ENCODE data around the gene APBA2. TPM values are rescaled to one million over a fixed set of nuclear protein-coding genes. Genes with fewer than 3 reads are reported as not detected.

Gene APBA2
- total and polyA plus RNA-seq, 2 of the 13 experiments (the other 11 are each of a cell fraction or from before 2014, with no cell fraction given): 0.62 to 2.3 TPM

DNA sequence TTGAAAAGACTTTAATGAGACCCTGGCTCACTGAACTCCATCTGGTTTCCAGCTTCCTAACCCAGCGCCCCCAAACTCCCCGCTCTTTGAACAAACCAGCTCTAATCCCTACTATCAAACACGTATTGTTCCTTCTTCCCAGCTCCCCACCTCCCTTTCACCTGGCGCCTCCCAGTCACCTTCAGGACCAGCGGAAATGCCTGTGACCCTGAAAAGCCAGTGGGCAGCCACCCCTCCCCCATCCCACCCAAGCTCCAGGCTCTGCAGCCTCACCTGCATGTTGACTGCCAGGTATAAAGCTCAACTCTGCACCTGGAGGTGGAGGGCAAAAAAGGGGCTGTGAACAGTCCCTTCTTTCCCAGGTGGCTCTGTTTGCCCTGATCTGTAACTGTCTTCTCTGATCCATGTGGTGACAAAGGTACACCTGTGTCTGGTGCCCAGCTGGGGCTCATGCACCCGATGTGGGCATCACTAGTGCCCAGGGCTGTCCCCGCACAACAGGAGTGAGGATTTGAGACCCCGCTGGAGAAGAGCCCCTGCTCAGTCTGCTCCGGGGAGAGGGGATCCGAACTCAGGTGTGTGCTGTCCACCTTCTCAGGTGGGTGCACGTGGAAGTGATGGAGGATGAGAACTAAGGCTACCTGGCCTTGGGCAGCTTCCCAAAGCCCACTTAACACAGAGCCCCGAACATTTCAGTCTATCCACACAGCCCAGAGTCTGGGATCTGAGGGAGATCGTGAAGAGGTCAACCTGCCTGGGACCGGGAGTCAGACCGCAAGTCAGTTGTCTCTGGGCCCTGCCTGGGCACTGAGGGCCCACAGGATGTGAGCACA, 254.9 kb downstream of the APBA2 start:
- POLR2A ChIA-PET: no interaction called here
- no peak overlapping the region for H3K4me2 ChIP-seq (ENCODE audit: low read depth, low read length)

More for the DNA sequence above, 254.9 kb downstream of the APBA2 start:
- Histone ChIP-seq H3K4me1 (ENCODE audit: insufficient read depth, low read length) (peaks cover 5% of the 10 kb centered on the region; the same call in 1 of the 2 replicates), H3K79me2 (ENCODE audit: insufficient read depth, low read length) (no peaks in the 10 kb centered on the region), H3K36me3 (replicated peaks in 1 of 2; ENCODE audit: control insufficient read depth in 1 of 2, insufficient read depth in 2 of 2, low read length in 2 of 2) (no peaks in the 10 kb centered on the region), H3K27me3 (ENCODE audit: control insufficient read depth in 1 of 2, insufficient read depth in 2 of 2, low read length in 2 of 2) (peaks cover 0 to 33% of the 10 kb centered on the region in 2 experiments; a peak in 3 of 5 replicates), H3K27ac (ENCODE audit: extremely low read length, insufficient read depth, low read length) (no peak overlapping the region), H2AFZ (ENCODE audit: low read length) (no peak overlapping the region), H4K20me1 (ENCODE audit: insufficient read depth, low read length) (peaks cover 3% of the 10 kb centered on the region; the same call in 1 of the 2 replicates), H3K9me3 (ENCODE audit: low read length) (no peaks in the 10 kb centered on the region), H3K4me3 (replicated peaks in 1 of 3; ENCODE audit: insufficient read depth in 1 of 3, low read depth in 2 of 3, low read length in 3 of 3) (no peak overlapping the region), H3K9ac (ENCODE audit: insufficient read depth, low read depth, low read length) (no peak overlapping the region)
- in situ Hi-C loops (cut with HindIII; ENCODE audit: extremely low pct_ligation_motif_present, low pct_unique_long_range_greater_than_20kb): no loop called here
- FAIRE-seq (no peak), DNase-seq (ENCODE audit: low spot score) (no peak), ATAC-seq (no peak)
- no peak for TF ChIP-seq CHD4 (IDR thresholded peaks at IDR 0.05; ENCODE audit: borderline replicate concordance, low read length)
- TF ChIP-seq TCF12 (IDR thresholded peaks at IDR 0.05): no peak
- no peak for TF ChIP-seq TCF12 (CRISPR knock-in tag; IDR thresholded peaks at IDR 0.05)
- TF ChIP-seq CEBPB (IDR thresholded peaks at IDR 0.05; ENCODE audit: borderline replicate concordance, low read depth, low read length): no peak
- TF ChIP-seq JUN (CRISPR knock-in tag; IDR thresholded peaks at IDR 0.05): no peak
- no peak for TF ChIP-seq STAT5B (CRISPR knock-in tag; IDR thresholded peaks at IDR 0.05)
- no peak for TF ChIP-seq ZNF749 (CRISPR knock-in tag; IDR thresholded peaks at IDR 0.05; ENCODE audit: borderline replicate concordance)
- no peak for TF ChIP-seq ELF3 (CRISPR knock-in tag; IDR thresholded peaks at IDR 0.05)
- TF ChIP-seq, protein P1, sequence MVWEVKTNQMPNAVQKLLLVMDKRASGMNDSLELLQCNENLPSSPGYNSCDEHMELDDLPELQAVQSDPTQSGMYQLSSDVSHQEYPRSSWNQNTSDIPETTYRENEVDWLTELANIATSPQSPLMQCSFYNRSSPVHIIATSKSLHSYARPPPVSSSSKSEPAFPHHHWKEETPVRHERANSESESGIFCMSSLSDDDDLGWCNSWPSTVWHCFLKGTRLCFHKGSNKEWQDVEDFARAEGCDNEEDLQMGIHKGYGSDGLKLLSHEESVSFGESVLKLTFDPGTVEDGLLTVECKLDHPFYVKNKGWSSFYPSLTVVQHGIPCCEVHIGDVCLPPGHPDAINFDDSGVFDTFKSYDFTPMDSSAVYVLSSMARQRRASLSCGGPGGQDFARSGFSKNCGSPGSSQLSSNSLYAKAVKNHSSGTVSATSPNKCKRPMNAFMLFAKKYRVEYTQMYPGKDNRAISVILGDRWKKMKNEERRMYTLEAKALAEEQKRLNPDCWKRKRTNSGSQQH (CRISPR knock-in tag; IDR thresholded peaks at IDR 0.05; ENCODE audit: low read depth): no peak
- TF ChIP-seq, protein P2, sequence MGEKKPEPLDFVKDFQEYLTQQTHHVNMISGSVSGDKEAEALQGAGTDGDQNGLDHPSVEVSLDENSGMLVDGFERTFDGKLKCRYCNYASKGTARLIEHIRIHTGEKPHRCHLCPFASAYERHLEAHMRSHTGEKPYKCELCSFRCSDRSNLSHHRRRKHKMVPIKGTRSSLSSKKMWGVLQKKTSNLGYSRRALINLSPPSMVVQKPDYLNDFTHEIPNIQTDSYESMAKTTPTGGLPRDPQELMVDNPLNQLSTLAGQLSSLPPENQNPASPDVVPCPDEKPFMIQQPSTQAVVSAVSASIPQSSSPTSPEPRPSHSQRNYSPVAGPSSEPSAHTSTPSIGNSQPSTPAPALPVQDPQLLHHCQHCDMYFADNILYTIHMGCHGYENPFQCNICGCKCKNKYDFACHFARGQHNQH (CRISPR knock-in tag; IDR thresholded peaks at IDR 0.05): no peak
- TF ChIP-seq FOXA3 (CRISPR knock-in tag; IDR thresholded peaks at IDR 0.05): no peak
- TF ChIP-seq GTF3A (CRISPR knock-in tag; conservative IDR thresholded peaks at IDR 0.05): no peak
- TF ChIP-seq, protein P3, sequence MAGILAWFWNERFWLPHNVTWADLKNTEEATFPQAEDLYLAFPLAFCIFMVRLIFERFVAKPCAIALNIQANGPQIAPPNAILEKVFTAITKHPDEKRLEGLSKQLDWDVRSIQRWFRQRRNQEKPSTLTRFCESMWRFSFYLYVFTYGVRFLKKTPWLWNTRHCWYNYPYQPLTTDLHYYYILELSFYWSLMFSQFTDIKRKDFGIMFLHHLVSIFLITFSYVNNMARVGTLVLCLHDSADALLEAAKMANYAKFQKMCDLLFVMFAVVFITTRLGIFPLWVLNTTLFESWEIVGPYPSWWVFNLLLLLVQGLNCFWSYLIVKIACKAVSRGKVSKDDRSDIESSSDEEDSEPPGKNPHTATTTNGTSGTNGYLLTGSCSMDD (CRISPR knock-in tag; IDR thresholded peaks at IDR 0.05): no peak
- TF ChIP-seq NFE2L1 (CRISPR knock-in tag; IDR thresholded peaks at IDR 0.05; ENCODE audit: borderline replicate concordance): no peak
- TF ChIP-seq KDM2A (CRISPR knock-in tag; IDR thresholded peaks at IDR 0.05; ENCODE audit: borderline replicate concordance, low read depth): no peak
- no peak for TF ChIP-seq KLF15 (CRISPR knock-in tag; IDR thresholded peaks at IDR 0.05; ENCODE audit: borderline replicate concordance)
- TF ChIP-seq RBM22 (optimal IDR thresholded peaks at IDR 0.05; ENCODE audit: low read length): no peak
- TF ChIP-seq, protein P4, sequence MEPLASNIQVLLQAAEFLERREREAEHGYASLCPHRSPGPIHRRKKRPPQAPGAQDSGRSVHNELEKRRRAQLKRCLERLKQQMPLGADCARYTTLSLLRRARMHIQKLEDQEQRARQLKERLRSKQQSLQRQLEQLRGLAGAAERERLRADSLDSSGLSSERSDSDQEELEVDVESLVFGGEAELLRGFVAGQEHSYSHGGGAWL (CRISPR knock-in tag; IDR thresholded peaks at IDR 0.05): no peak
- CTCF ChIA-PET (ENCODE audit: low intra/inter-chr PET ratio, low total read pairs): no interaction called here
- no TSS peak for BruUV-seq (replicated peaks)
- intact Hi-C loops (cut with micrococcal nuclease; ENCODE audit: unreplicated experiment): no loop called here
- WGBS (ENCODE audit: low lambda C conversion rate): 35% methylated on average over 11 of the region's 15 CpGs

All from HepG2 (cell line).